ENCODE data around the gene TMC1.

TMC1 gene

GRCh38 chr9:72579880-72580550 lies 58.6 kb downstream of the TMC1 start:
- H3K4me3 ChIP-seq (ENCODE audit: low read depth, low read length): no peak overlapping the region

GRCh38 chr9:72581694-72582093 lies 60.3 kb downstream of the TMC1 start:
- peak; percentile 55 for DNase-seq (ENCODE audit: low read depth, low spot score)
- no peak for TF ChIP-seq CTCF (IDR thresholded peaks at IDR 0.05; ENCODE audit: low read depth, low read length)
- in situ Hi-C loops (cut with HindIII; ENCODE audit: low sequenced_read_pairs): loop anchor here (25.0 kb wide), 1 partner anchor 219 kb away; the partner anchor contains the start of gene ZFAND5
- no peak overlapping the region for H3K4me3 ChIP-seq (ENCODE audit: low read depth, low read length)

More at GRCh38 chr9:72579880-72580550, 58.6 kb downstream of the TMC1 start:
- no peak for TF ChIP-seq CTCF (IDR thresholded peaks at IDR 0.05; ENCODE audit: low read depth, low read length)
- DNase-seq (ENCODE audit: low read depth, low spot score): peak; percentile 34
- in situ Hi-C loops (cut with HindIII; ENCODE audit: low sequenced_read_pairs): loop anchor here (25.0 kb wide), 1 partner anchor 218 kb away; the partner anchor contains the start of gene ZFAND5

- TF ChIP-seq CTCF (IDR thresholded peaks at IDR 0.05; ENCODE audit: low read depth, low read length): no peak
- in situ Hi-C loops (cut with HindIII; ENCODE audit: low sequenced_read_pairs): loop anchor here (25.0 kb wide), 1 partner anchor 221 kb away; the partner anchor contains the start of gene ZFAND5
Observed at GRCh38 chr9:72583370-72583769, 62.0 kb downstream of the TMC1 start.

GRCh38 chr9:72586388-72587130 lies 65.2 kb downstream of the TMC1 start:
- no peak overlapping the region for H3K4me3 ChIP-seq (ENCODE audit: low read depth, low read length)
- DNase-seq (ENCODE audit: low read depth, low spot score): peak; percentile 67
- peak; percentile 18 for TF ChIP-seq CTCF (IDR thresholded peaks at IDR 0.05; ENCODE audit: low read depth, low read length)
- in situ Hi-C loops (cut with HindIII; ENCODE audit: low sequenced_read_pairs): loop anchor here (25.0 kb wide), 1 partner anchor 224 kb away; the partner anchor contains the start of gene ZFAND5

More at GRCh38 chr9:72583370-72583769, 62.0 kb downstream of the TMC1 start:
- H3K4me3 ChIP-seq (ENCODE audit: low read depth, low read length): no peak overlapping the region
- DNase-seq (ENCODE audit: low read depth, low spot score): no peak

GRCh38 chr9:72588336-72588735 lies 66.9 kb downstream of the TMC1 start:
- no peak overlapping the region for H3K4me3 ChIP-seq (ENCODE audit: low read depth, low read length)
- in situ Hi-C loops (cut with HindIII; ENCODE audit: low sequenced_read_pairs): loop anchor here (25.0 kb wide), 1 partner anchor 226 kb away; the partner anchor contains the start of gene ZFAND5
- peak; percentile 64 for DNase-seq (ENCODE audit: low read depth, low spot score)
- no peak for TF ChIP-seq CTCF (IDR thresholded peaks at IDR 0.05; ENCODE audit: low read depth, low read length)

GRCh38 chr9:72589667-72590521 lies 68.5 kb downstream of the TMC1 start:
- in situ Hi-C loops (cut with HindIII; ENCODE audit: low sequenced_read_pairs): loop anchor here (25.0 kb wide), 1 partner anchor 228 kb away; the partner anchor contains the start of gene ZFAND5
- no peak overlapping the region for H3K4me3 ChIP-seq (ENCODE audit: low read depth, low read length)
- DNase-seq (ENCODE audit: low read depth, low spot score): no peak
- no peak for TF ChIP-seq CTCF (IDR thresholded peaks at IDR 0.05; ENCODE audit: low read depth, low read length)

Measured in astrocyte of the spinal cord (primary cell).